HFF-Myc (cell line): Measurements from ENCODE around the gene BLZF1.
"Not testable (repeated sequence)": the region's sequence is repeated elsewhere in the genome, so short reads cannot be mapped to it uniquely, and the experiment has no call there.

Source experiments
- DNase-seq: peaks from one replicate; pipeline ENCODE4 v3.0.0-alpha.2; 2011; ENCODE audit warnings: low read depth; ENCODE audit errors: extremely low read depth
- H3K4me3 ChIP-seq: replicated peaks from 2 replicates; pipeline ENCODE4 v1.5.1; 2011; ENCODE audit warnings: low read depth, mild to moderate bottlenecking, control low read depth, low read length
- CTCF ChIP-seq: IDR thresholded peaks from 2 replicates; pipeline ENCODE4 v1.5.1; 2012; ENCODE audit warnings: mild to moderate bottlenecking, low read depth, low read length, control low read depth; ENCODE audit errors: missing control alignments

The BLZF1 gene

GRCh38 chr1:169340882-169341281 is 27.1 kb upstream of the BLZF1 start:
- DNase-seq: no peak
- no peak overlapping the region for H3K4me3 ChIP-seq
- no peak for TF ChIP-seq CTCF

DNA sequence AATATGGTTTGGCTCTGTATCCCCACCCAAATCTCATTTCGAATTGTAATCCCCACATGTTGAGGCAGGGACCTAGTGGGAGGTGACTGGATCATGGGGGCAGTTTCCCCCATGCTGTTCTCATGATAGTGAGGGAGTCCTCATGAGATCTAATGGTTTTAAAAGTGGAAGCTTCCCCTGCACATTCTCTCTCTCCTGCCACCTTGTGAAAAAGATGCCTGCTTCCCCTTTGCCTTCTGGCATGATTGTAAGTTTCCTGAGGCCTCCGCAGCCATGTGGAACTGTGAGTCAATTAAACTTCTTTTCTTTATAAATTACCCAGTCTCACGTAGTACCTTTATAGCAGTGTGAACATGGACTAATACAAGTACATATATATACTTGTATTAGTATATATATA is 25.9 kb upstream of the BLZF1 start:
- not testable (repeated sequence) for H3K4me3 ChIP-seq, DNase-seq

GRCh38 chr1:169345511-169345910 is 22.5 kb upstream of the BLZF1 start:
- no peak for TF ChIP-seq CTCF
- no peak overlapping the region for H3K4me3 ChIP-seq
- no peak for DNase-seq

GRCh38 chr1:169346036-169346589 is 21.9 kb upstream of the BLZF1 start:
- no peak for TF ChIP-seq CTCF
- no peak overlapping the region for H3K4me3 ChIP-seq
- no peak for DNase-seq

DNA sequence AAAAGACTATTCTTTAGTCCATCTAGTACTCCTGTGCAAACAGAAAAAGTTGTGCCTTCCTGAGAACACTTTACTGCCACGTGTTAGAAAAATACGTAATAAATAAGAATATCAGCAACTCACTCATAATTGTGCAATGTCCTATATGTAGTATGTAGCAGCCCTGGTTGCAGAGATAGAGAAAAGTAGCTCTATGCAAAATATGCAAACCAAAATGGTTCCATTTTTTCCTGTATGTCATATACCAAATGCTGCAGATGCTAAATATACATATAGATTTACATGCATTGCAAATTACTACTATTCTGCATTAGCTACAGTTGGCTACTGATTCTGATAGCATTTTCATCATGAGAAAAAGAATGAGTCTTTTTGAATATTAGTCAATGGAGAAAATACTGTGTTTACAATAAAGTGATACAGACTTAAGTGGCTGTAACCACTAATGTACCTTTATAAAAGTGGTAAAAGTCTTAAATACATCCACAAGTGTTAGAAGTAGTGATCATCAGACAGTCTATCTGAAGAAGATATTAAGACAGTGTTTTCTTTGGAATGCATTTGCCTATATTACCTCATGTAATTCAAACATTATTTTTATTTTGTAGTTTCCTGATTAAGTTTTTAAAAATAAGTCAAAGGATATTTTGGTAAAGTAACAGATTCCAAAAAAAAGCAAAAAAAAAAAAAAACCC is 20.2 kb upstream of the BLZF1 start:
- no peak overlapping the region for H3K4me3 ChIP-seq
- no peak for TF ChIP-seq CTCF
- DNase-seq: no peak

DNA sequence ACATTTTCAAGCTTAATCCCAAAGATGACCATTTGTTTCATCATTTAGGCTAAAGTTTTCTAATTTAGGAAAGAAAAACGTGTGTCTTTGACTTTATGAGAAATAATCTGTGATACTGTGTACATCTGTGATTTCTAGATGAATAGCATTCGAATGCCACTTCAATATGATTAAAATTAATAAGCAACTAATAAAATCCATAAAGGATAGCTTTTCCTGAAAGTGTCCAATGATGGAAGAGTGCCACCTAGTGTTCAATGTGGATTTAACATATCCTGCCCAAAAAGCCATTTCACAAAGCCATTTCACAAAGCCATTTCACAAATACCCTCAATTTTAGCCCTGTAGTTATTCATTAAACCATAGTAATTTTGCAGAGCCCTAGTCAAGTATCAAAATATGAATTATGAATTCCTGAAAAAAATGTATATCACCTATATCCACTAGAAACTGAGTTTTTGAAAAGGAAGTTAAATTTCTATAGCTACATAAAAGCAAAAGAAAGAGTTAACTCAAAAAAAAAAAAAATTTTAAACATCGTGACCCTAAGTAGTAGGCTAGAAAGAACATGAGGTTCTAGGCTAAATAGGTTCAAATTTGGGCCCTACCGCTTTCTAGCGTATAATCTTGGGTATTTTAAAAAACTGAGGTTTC is 19.5 kb upstream of the BLZF1 start:
- no peak overlapping the region for H3K4me3 ChIP-seq
- TF ChIP-seq CTCF: peak; percentile 51
- peak; percentile 43 for DNase-seq

GRCh38 chr1:169360415-169360814 is 7.6 kb upstream of the BLZF1 start:
- TF ChIP-seq CTCF: no peak
- DNase-seq: no peak
- H3K4me3 ChIP-seq: no peak overlapping the region
